Measurements from ENCODE around the gene ID4. TPM values are rescaled to one million over a fixed set of nuclear protein-coding genes. Genes with fewer than 3 reads are reported as not detected.

ID4 gene
- total and polyA plus RNA-seq, 2 donors (not counting 1 experiment from before 2014, with no cell fraction given), result not detected

- TF ChIP-seq EZH2 (IDR thresholded peaks at IDR 0.05; ENCODE audit: borderline replicate concordance, insufficient read depth, low read depth, low read length, poor library complexity, severe bottlenecking), result no peak
- no peak for TF ChIP-seq CTCF (IDR thresholded peaks at IDR 0.05)
- H3K27ac ChIP-seq (ENCODE audit: low read length in 2 of 2), result no peak overlapping the region
- Mint-ChIP-seq H3K27ac (no peak overlapping the region), H3K4me1 (no peaks in the 10 kb centered on the region), H3K27me3 (no peaks in the 10 kb centered on the region), H3K4me3 (no peak overlapping the region), H3K9me3 (ENCODE audit: insufficient read depth) (no peaks in the 10 kb centered on the region)
- POLR2A ChIA-PET, result no interaction called here
- no peak for ATAC-seq (ENCODE audit: low read depth)
- H3K4me3 ChIP-seq (ENCODE audit: control extremely low read depth in 1 of 5, extremely low read depth in 1 of 5, insufficient read depth in 1 of 5, low read depth in 2 of 5, low read length in 4 of 5), result no peak overlapping the region
- DNase-seq, result no peak
- H3K4me1 ChIP-seq (ENCODE audit: control insufficient read depth in 2 of 2, insufficient read depth in 2 of 2, low read length in 2 of 2), result no peaks in the 10 kb centered on the region
- CTCF ChIA-PET, result no interaction called here
- no peaks in the 10 kb centered on the region for H3K27me3 ChIP-seq (replicated peaks in 1 of 4; ENCODE audit: control extremely low read depth in 1 of 4, control insufficient read depth in 3 of 4, insufficient read depth in 4 of 4, low read length in 3 of 4)
- no peak overlapping the region for H3K9ac ChIP-seq (ENCODE audit: low read length)
- peaks cover 0 to 3% (median 0%) of the 10 kb centered on the region in 3 donors for H3K9me3 ChIP-seq (ENCODE audit: control extremely low read depth in 1 of 3, control insufficient read depth in 2 of 3, insufficient read depth in 1 of 3, low read length in 2 of 3)
- H3K4me2 ChIP-seq (replicated peaks; ENCODE audit: low read depth, low read length, poor library complexity, severe bottlenecking), result no peak overlapping the region
- intact Hi-C loops (cut with micrococcal nuclease), result no loop called here
- H4K20me1 ChIP-seq (ENCODE audit: control insufficient read depth, insufficient read depth, low read length, poor library complexity, severe bottlenecking), result no peaks in the 10 kb centered on the region
- no peaks in the 10 kb centered on the region for H3K79me2 ChIP-seq (ENCODE audit: control insufficient read depth, insufficient read depth, low read length)
- H2AFZ ChIP-seq (ENCODE audit: insufficient read depth, low read depth, low read length, poor library complexity, severe bottlenecking), result no peak overlapping the region
- H3K36me3 ChIP-seq (replicated peaks in 1 of 2; ENCODE audit: control extremely low read depth in 1 of 2, control insufficient read depth in 1 of 2, extremely low read depth in 1 of 2, insufficient read depth in 2 of 2, low read length in 1 of 2), result no peaks in the 10 kb centered on the region
- 100% methylated on average over 1 of the region's 2 CpGs for WGBS (ENCODE audit: insufficient coverage)
Measured at GRCh38 chr6:19873031-19873430, 35.9 kb downstream of the ID4 start.

GRCh38 chr6:19876672-19877071, 39.5 kb downstream of the ID4 start:
- CTCF ChIA-PET, result no interaction called here
- H3K4me3 Mint-ChIP-seq, result no peak overlapping the region
- no peaks in the 10 kb centered on the region for H3K4me1 Mint-ChIP-seq
- DNase-seq (no peak), ATAC-seq (ENCODE audit: low read depth) (no peak)
- 60% methylated on average over 1 of the region's 5 CpGs for WGBS (ENCODE audit: insufficient coverage)
- H2AFZ ChIP-seq (ENCODE audit: insufficient read depth, low read depth, low read length, poor library complexity, severe bottlenecking), result no peak overlapping the region
- H3K27ac Mint-ChIP-seq, result no peak overlapping the region
- H3K4me3 ChIP-seq (ENCODE audit: control extremely low read depth in 1 of 5, extremely low read depth in 1 of 5, insufficient read depth in 1 of 5, low read depth in 2 of 5, low read length in 4 of 5), result no peak overlapping the region
- no peak overlapping the region for H3K9ac ChIP-seq (ENCODE audit: low read length)
- no peaks in the 10 kb centered on the region for H4K20me1 ChIP-seq (ENCODE audit: control insufficient read depth, insufficient read depth, low read length, poor library complexity, severe bottlenecking)
- no peaks in the 10 kb centered on the region for H3K9me3 Mint-ChIP-seq (ENCODE audit: insufficient read depth)
- POLR2A ChIA-PET, result no interaction called here
- no peaks in the 10 kb centered on the region for H3K4me1 ChIP-seq (ENCODE audit: control insufficient read depth in 2 of 2, insufficient read depth in 2 of 2, low read length in 2 of 2)
- peaks cover 0 to 3% (median 0%) of the 10 kb centered on the region in 3 donors for H3K9me3 ChIP-seq (ENCODE audit: control extremely low read depth in 1 of 3, control insufficient read depth in 2 of 3, insufficient read depth in 1 of 3, low read length in 2 of 3)
- no peak overlapping the region for H3K4me2 ChIP-seq (replicated peaks; ENCODE audit: low read depth, low read length, poor library complexity, severe bottlenecking)
- no peak overlapping the region for H3K27ac ChIP-seq (ENCODE audit: low read length in 2 of 2)
- no peaks in the 10 kb centered on the region for H3K27me3 Mint-ChIP-seq
- H3K36me3 ChIP-seq (replicated peaks in 1 of 2; ENCODE audit: control extremely low read depth in 1 of 2, control insufficient read depth in 1 of 2, extremely low read depth in 1 of 2, insufficient read depth in 2 of 2, low read length in 1 of 2), result no peaks in the 10 kb centered on the region
- H3K27me3 ChIP-seq (replicated peaks in 1 of 4; ENCODE audit: control extremely low read depth in 1 of 4, control insufficient read depth in 3 of 4, insufficient read depth in 4 of 4, low read length in 3 of 4), result no peaks in the 10 kb centered on the region
- H3K79me2 ChIP-seq (ENCODE audit: control insufficient read depth, insufficient read depth, low read length), result no peaks in the 10 kb centered on the region
- TF ChIP-seq CTCF (IDR thresholded peaks at IDR 0.05), result no peak
- no peak for TF ChIP-seq EZH2 (IDR thresholded peaks at IDR 0.05; ENCODE audit: borderline replicate concordance, insufficient read depth, low read depth, low read length, poor library complexity, severe bottlenecking)
- intact Hi-C loops (cut with micrococcal nuclease), result no loop called here

Measured in B cell (primary cell).